ENCODE results near the gene FIG4. TPM values are rescaled to one million over a fixed set of nuclear protein-coding genes. Genes with fewer than 3 reads are reported as not detected.

FIG4 gene
- total and polyA plus RNA-seq, 2 experiments from 2014 or later: 8.0 to 10.9 TPM

GRCh38 chr6:109861946-109862345, 170.8 kb downstream of the FIG4 start:
- Histone ChIP-seq H3K36me3 (replicated peaks; ENCODE audit: insufficient read depth, low read depth) (no peaks in the 10 kb centered on the region), H3K9me2 (replicated peaks; ENCODE audit: insufficient read depth) (no peaks in the 10 kb centered on the region), H3K4me3 (no peak overlapping the region), H3K9me3 (ENCODE audit: low read depth) (no peaks in the 10 kb centered on the region), H4K20me1 (ENCODE audit: insufficient read depth, poor library complexity, severe bottlenecking) (no peaks in the 10 kb centered on the region), H3K27ac (no peak overlapping the region), H3K79me2 (no peaks in the 10 kb centered on the region), H3K4me1 (ENCODE audit: insufficient read depth) (peaks cover 4% of the 10 kb centered on the region), H3K4me2 (no peak overlapping the region), H2AFZ (no peak overlapping the region), H3K27me3 (no peaks in the 10 kb centered on the region)
- DNase-seq (ENCODE audit: low spot score): no peak
- TF ChIP-seq EZH2 (IDR thresholded peaks at IDR 0.05; ENCODE audit: borderline replicate concordance) (no peak), EZH2phosphoT487 (IDR thresholded peaks at IDR 0.05; ENCODE audit: low read depth, severe bottlenecking, unreplicated experiment) (no peak), CTCF (IDR thresholded peaks at IDR 0.05; ENCODE audit: poor library complexity) (no peak)

- no peak overlapping the region for H3K4me3 ChIP-seq
- no peaks in the 10 kb centered on the region for H3K36me3 ChIP-seq (replicated peaks; ENCODE audit: insufficient read depth, low read depth)
- DNase-seq (ENCODE audit: low spot score): no peak
- H2AFZ ChIP-seq: no peak overlapping the region
- no peaks in the 10 kb centered on the region for H3K9me2 ChIP-seq (replicated peaks; ENCODE audit: insufficient read depth)
- 96% methylated on average over 2 of the region's 2 CpGs for WGBS (ENCODE audit: low lambda C conversion rate, missing lambda C conversion rate)
- H3K27ac ChIP-seq: no peak overlapping the region
- no peaks in the 10 kb centered on the region for H3K27me3 ChIP-seq
- H3K9me3 ChIP-seq (ENCODE audit: low read depth): no peaks in the 10 kb centered on the region
- H3K4me2 ChIP-seq: no peak overlapping the region
- H4K20me1 ChIP-seq (ENCODE audit: insufficient read depth, poor library complexity, severe bottlenecking): no peaks in the 10 kb centered on the region
- no peaks in the 10 kb centered on the region for H3K79me2 ChIP-seq
- no peak for TF ChIP-seq EZH2 (IDR thresholded peaks at IDR 0.05; ENCODE audit: borderline replicate concordance)
- TF ChIP-seq CTCF (IDR thresholded peaks at IDR 0.05; ENCODE audit: poor library complexity): no peak
- H3K4me1 ChIP-seq (ENCODE audit: insufficient read depth): peaks cover 5% of the 10 kb centered on the region
Measured at GRCh38 chr6:109864050-109864449, 173.0 kb downstream of the FIG4 start.

GRCh38 chr6:109865968-109866367, 174.9 kb downstream of the FIG4 start:
- no peaks in the 10 kb centered on the region for H3K9me2 ChIP-seq (replicated peaks; ENCODE audit: insufficient read depth)
- H3K79me2 ChIP-seq: no peaks in the 10 kb centered on the region
- H3K4me3 ChIP-seq: no peak overlapping the region
- no peak for DNase-seq (ENCODE audit: low spot score)
- peaks cover 5% of the 10 kb centered on the region for H3K4me1 ChIP-seq (ENCODE audit: insufficient read depth)
- WGBS (ENCODE audit: low lambda C conversion rate, missing lambda C conversion rate): 65% methylated on average over 4 of the region's 4 CpGs
- H3K4me2 ChIP-seq: no peak overlapping the region
- H2AFZ ChIP-seq: no peak overlapping the region
- H3K9me3 ChIP-seq (ENCODE audit: low read depth): no peaks in the 10 kb centered on the region
- no peaks in the 10 kb centered on the region for H4K20me1 ChIP-seq (ENCODE audit: insufficient read depth, poor library complexity, severe bottlenecking)
- no peaks in the 10 kb centered on the region for H3K27me3 ChIP-seq
- no peak overlapping the region for H3K27ac ChIP-seq
- H3K36me3 ChIP-seq (replicated peaks; ENCODE audit: insufficient read depth, low read depth): no peaks in the 10 kb centered on the region
- TF ChIP-seq CTCF (IDR thresholded peaks at IDR 0.05; ENCODE audit: poor library complexity) (no peak), EZH2 (IDR thresholded peaks at IDR 0.05; ENCODE audit: borderline replicate concordance) (no peak), EZH2phosphoT487 (IDR thresholded peaks at IDR 0.05; ENCODE audit: low read depth, severe bottlenecking, unreplicated experiment) (no peak)
